Uterus (tissue), 4 donors: ENCODE measurements around the gene LSAMP. TPM values are rescaled to one million over a fixed set of nuclear protein-coding genes. Genes with fewer than 3 reads are reported as not detected.

Source experiments
- DNase-seq, 2 donors: peaks; one replicate each; pipeline ENCODE4 v3.0.0-alpha.2; 2019 to 2020
- H3K27ac ChIP-seq, 2 donors: fragments of 200-600 bp; sonication (generic); 1 replicate in 1 of 2; 2 replicates in 1 of 2; pipeline ENCODE4 v1.5.1; 2016 to 2018
- H3K27me3 ChIP-seq, 2 donors: fragments of 200-600 bp; sonication (generic); one replicate each; pipeline ENCODE4 v1.5.1; 2018 to 2019; ENCODE audit warnings: control low read depth in 1 of 2
- H3K36me3 ChIP-seq, 2 donors: fragments of 200-600 bp; sonication (generic); one replicate each; pipeline ENCODE4 v1.5.1; 2019; ENCODE audit warnings: control low read depth in 1 of 2
- H3K4me1 ChIP-seq, 2 donors: fragments of 200-600 bp; sonication (generic); one replicate each; pipeline ENCODE4 v1.5.1; 2018 to 2019; ENCODE audit warnings: control low read depth in 1 of 2
- H3K4me3 ChIP-seq, 2 donors: fragments of 200-600 bp; sonication (generic); 1 replicate in 1 of 2; 2 replicates in 1 of 2; pipeline ENCODE4 v1.5.1; 2018 to 2019; ENCODE audit warnings: mild to moderate bottlenecking in 1 of 2
- H3K9me3 ChIP-seq, 2 donors: fragments of 200-600 bp; sonication (generic); one replicate each; pipeline ENCODE4 v1.5.1; 2019; ENCODE audit warnings: control low read depth in 1 of 2
- CTCF ChIP-seq, 4 experiments: fragments of 200-600 bp in 2 of 4; fragments of 450-650 bp in 2 of 4; sonication (generic) in 2 of 4; IDR thresholded peaks; one replicate each; pipeline ENCODE4 v1.5.1; 2016 to 2019; ENCODE audit warnings: antibody characterized with exemption in 4 of 4, mild to moderate bottlenecking in 2 of 4, moderate library complexity in 1 of 4
- POLR2A ChIP-seq, 2 donors: fragments of 450-650 bp; IDR thresholded peaks; one replicate each; pipeline ENCODE4 v1.6.1; 2016; ENCODE audit warnings: antibody characterized with exemption in 2 of 2, mild to moderate bottlenecking in 1 of 2, moderate library complexity in 1 of 2
- intact Hi-C: fragments of 100-400 bp; cut with DNase I; formaldehyde crosslinking; loops from one replicate; pipeline ENCODE4 v1.15.1; 2023; ENCODE audit warnings: low total_unique reads
- total RNA-seq, 4 donors: library from RNA; depleted of rRNA in 3 of 4; stranded (reverse); fragments of >200 nt in 3 of 4; gene quantifications; one replicate each; pipeline versions ENCODE4 v1.1.0 to v1.2.4, GENCODE V29; 2014 to 2023
- donor health status: DM: yes; HTN: yes; CAD: no.

Gene LSAMP
- total RNA-seq, 4 donors from 2014 or later: 0.26 to 25.8 (median 1.8) TPM

DNA sequence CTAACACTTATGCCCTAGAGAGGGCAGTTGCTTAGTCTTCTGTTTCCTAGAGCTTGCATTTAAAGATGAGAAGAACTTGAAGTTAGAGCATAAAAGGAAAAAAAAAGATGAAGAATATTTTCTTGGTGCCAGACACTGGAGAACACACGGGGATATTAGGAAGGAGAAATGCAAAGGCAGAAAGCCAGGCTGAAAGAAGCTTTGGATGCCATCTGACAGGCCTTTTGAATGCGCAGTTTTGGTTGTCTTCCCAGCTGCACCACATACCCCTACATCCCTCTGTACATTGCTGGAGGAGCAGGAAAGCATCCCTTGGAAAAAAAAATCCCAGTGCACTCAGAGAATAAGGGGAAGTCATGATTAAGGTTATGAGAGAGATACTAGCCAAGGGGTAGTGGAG is 443.1 kb downstream of the LSAMP start:
- no peak for DNase-seq
- no peaks in the 10 kb centered on the region for H3K36me3 ChIP-seq
- intact Hi-C loops: no loop called here
- no peaks in the 10 kb centered on the region for H3K4me1 ChIP-seq
- H3K9me3 ChIP-seq: no peaks in the 10 kb centered on the region
- H3K27ac ChIP-seq: no peak overlapping the region
- no peak overlapping the region for H3K4me3 ChIP-seq
- TF ChIP-seq CTCF (IDR thresholded peaks at IDR 0.05): no peak
- TF ChIP-seq POLR2A (IDR thresholded peaks at IDR 0.05): no peak
- no peaks in the 10 kb centered on the region for H3K27me3 ChIP-seq

GRCh38 chr3:116001151-116001621 is 444.1 kb downstream of the LSAMP start:
- intact Hi-C loops: no loop called here
- no peaks in the 10 kb centered on the region for H3K9me3 ChIP-seq
- TF ChIP-seq CTCF (IDR thresholded peaks at IDR 0.05) (no peak), POLR2A (IDR thresholded peaks at IDR 0.05) (no peak)
- H3K27me3 ChIP-seq: no peaks in the 10 kb centered on the region
- H3K4me3 ChIP-seq: no peak overlapping the region
- no peaks in the 10 kb centered on the region for H3K36me3 ChIP-seq
- H3K4me1 ChIP-seq: no peaks in the 10 kb centered on the region
- no peak for DNase-seq
- no peak overlapping the region for H3K27ac ChIP-seq

DNA sequence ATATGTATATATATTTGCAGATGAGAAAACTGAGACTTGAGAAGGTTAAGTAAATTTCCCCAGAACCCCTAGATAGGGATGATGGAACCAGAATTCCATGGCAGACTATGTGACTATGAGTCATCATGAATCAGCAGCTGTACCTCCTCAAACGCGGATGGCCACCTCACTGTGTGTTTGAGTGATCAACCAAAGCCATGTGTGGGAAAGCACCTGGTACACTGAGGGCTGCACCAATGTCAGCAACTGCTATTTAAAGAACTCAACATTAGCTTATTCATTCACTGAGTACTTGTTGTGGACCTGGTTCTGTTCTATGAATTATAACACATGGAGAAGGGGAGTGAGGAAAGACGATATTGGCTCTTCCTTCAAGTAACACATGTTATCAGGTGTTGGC is 445.0 kb downstream of the LSAMP start:
- no peaks in the 10 kb centered on the region for H3K27me3 ChIP-seq
- no peak overlapping the region for H3K4me3 ChIP-seq
- H3K4me1 ChIP-seq: no peaks in the 10 kb centered on the region
- no peaks in the 10 kb centered on the region for H3K9me3 ChIP-seq
- DNase-seq: no peak
- intact Hi-C loops: no loop called here
- TF ChIP-seq POLR2A (IDR thresholded peaks at IDR 0.05): no peak
- TF ChIP-seq CTCF (IDR thresholded peaks at IDR 0.05): no peak
- H3K36me3 ChIP-seq: no peaks in the 10 kb centered on the region
- no peak overlapping the region for H3K27ac ChIP-seq

GRCh38 chr3:115999613-116000012 is 445.7 kb downstream of the LSAMP start:
- Histone ChIP-seq H3K4me3 (no peak overlapping the region), H3K27me3 (no peaks in the 10 kb centered on the region), H3K4me1 (no peaks in the 10 kb centered on the region), H3K36me3 (no peaks in the 10 kb centered on the region), H3K9me3 (no peaks in the 10 kb centered on the region), H3K27ac (no peak overlapping the region)
- no peak for DNase-seq
- TF ChIP-seq CTCF (IDR thresholded peaks at IDR 0.05) (no peak), POLR2A (IDR thresholded peaks at IDR 0.05) (no peak)
- intact Hi-C loops: no loop called here

GRCh38 chr3:115999001-115999585 is 446.2 kb downstream of the LSAMP start:
- TF ChIP-seq POLR2A (IDR thresholded peaks at IDR 0.05) (no peak), CTCF (IDR thresholded peaks at IDR 0.05) (no peak)
- Histone ChIP-seq H3K9me3 (no peaks in the 10 kb centered on the region), H3K27me3 (no peaks in the 10 kb centered on the region), H3K4me1 (no peaks in the 10 kb centered on the region), H3K27ac (no peak overlapping the region), H3K36me3 (no peaks in the 10 kb centered on the region), H3K4me3 (no peak overlapping the region)
- DNase-seq: no peak
- intact Hi-C loops: no loop called here
